Muscle layer of duodenum (tissue), 2 donors: ENCODE results near the gene CPLX1.

Source experiments
- H3K27ac ChIP-seq: one replicate; pipeline ENCODE4 v1.7.0; 2013; ENCODE audit warnings: mild to moderate bottlenecking, low read length
- H3K27me3 ChIP-seq: one replicate; pipeline ENCODE4 v1.7.0; 2013; ENCODE audit warnings: low read depth, mild to moderate bottlenecking, control low read depth, low read length
- H3K36me3 ChIP-seq, 2 donors: one replicate each; pipeline ENCODE4 v1.7.0; 2013; ENCODE audit warnings: low read length in 2 of 2, control low read depth in 1 of 2, mild to moderate bottlenecking in 1 of 2; ENCODE audit not compliant: insufficient read depth in 2 of 2, control insufficient read depth in 1 of 2
- H3K4me1 ChIP-seq, 2 donors: one replicate each; pipeline ENCODE4 v1.7.0; 2013; ENCODE audit warnings: low read length in 2 of 2, mild to moderate bottlenecking in 2 of 2, control low read depth in 1 of 2, moderate library complexity in 1 of 2; ENCODE audit not compliant: insufficient read depth in 2 of 2, control insufficient read depth in 1 of 2
- H3K4me3 ChIP-seq, 2 donors: one replicate each; pipeline ENCODE4 v1.7.0; 2013; ENCODE audit warnings: low read length in 2 of 2, low read depth in 1 of 2, mild to moderate bottlenecking in 1 of 2
- H3K9me3 ChIP-seq, 2 donors: one replicate each; pipeline ENCODE4 v1.7.0; 2013; ENCODE audit warnings: low read length in 2 of 2, control low read depth in 1 of 2, mild to moderate bottlenecking in 1 of 2; ENCODE audit not compliant: control insufficient read depth in 1 of 2
- donor health status: healthy.

Gene CPLX1

DNA sequence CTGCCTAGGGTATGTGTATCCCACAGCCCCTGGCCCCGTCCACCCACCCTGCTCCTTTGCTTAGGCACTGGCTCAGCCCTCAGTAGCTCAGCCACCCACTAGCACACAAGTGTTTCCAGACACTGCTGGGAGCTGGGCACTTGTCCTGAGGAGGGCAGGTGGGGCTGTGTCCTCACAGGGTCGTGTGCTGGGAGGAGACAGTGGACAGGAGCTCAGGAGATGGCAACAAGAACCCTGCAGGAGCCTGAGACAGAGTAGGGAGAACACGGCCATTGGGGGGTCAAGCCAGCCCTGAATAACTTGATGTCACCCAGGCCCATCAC, 5.5 kb upstream of the CPLX1 start:
- Histone ChIP-seq H3K4me1 (peaks cover 0 to 5% of the 10 kb centered on the region in 2 donors), H3K9me3 (peaks cover 0 to 21% of the 10 kb centered on the region in 2 donors), H3K36me3 (no peaks in the 10 kb centered on the region), H3K27me3 (peaks cover 13% of the 10 kb centered on the region), H3K27ac (no peak overlapping the region), H3K4me3 (no peak overlapping the region)

- Histone ChIP-seq H3K36me3 (no peaks in the 10 kb centered on the region), H3K4me3 (no peak overlapping the region), H3K27me3 (peaks cover 13% of the 10 kb centered on the region), H3K9me3 (peaks cover 0 to 18% of the 10 kb centered on the region in 2 donors), H3K4me1 (peaks cover 0 to 5% of the 10 kb centered on the region in 2 donors), H3K27ac (no peak overlapping the region)
These were observed 4.9 kb upstream of the CPLX1 start for GRCh38 chr4:830601-831482.

- no peak overlapping the region for H3K27ac ChIP-seq
- H3K4me3 ChIP-seq: no peak overlapping the region
- peaks cover 16% of the 10 kb centered on the region for H3K27me3 ChIP-seq
- no peaks in the 10 kb centered on the region for H3K36me3 ChIP-seq
- peaks cover 0 to 14% of the 10 kb centered on the region in 2 donors for H3K4me1 ChIP-seq
- peaks cover 0 to 16% of the 10 kb centered on the region in 2 donors for H3K9me3 ChIP-seq
These were observed 4.1 kb upstream of the CPLX1 start for GRCh38 chr4:829761-830600.

DNA sequence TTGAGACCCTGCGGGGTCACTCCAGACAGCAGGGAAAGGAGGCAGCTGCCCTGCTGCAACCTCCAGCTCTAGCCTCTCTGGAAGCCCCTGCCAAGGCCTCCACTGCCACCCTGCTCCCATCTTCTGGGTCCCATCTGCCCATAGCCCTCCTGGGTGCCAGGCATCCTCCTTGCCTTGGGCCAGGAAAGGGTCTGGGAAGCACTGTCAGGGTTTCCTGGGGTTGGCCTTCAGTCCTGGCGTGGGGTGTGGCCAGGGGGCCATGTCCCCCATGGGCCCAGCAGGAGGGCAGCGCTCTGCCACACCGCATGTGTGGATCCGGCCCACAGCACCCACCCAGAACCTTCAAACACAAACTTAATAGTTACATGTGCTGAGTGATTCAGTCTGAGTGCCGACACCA, 3.4 kb upstream of the CPLX1 start:
- Histone ChIP-seq H3K27ac (no peak overlapping the region), H3K4me1 (peaks cover 0 to 17% of the 10 kb centered on the region in 2 donors), H3K4me3 (no peak overlapping the region), H3K9me3 (peaks cover 0 to 16% of the 10 kb centered on the region in 2 donors), H3K27me3 (peaks cover 23% of the 10 kb centered on the region), H3K36me3 (no peaks in the 10 kb centered on the region)

DNA sequence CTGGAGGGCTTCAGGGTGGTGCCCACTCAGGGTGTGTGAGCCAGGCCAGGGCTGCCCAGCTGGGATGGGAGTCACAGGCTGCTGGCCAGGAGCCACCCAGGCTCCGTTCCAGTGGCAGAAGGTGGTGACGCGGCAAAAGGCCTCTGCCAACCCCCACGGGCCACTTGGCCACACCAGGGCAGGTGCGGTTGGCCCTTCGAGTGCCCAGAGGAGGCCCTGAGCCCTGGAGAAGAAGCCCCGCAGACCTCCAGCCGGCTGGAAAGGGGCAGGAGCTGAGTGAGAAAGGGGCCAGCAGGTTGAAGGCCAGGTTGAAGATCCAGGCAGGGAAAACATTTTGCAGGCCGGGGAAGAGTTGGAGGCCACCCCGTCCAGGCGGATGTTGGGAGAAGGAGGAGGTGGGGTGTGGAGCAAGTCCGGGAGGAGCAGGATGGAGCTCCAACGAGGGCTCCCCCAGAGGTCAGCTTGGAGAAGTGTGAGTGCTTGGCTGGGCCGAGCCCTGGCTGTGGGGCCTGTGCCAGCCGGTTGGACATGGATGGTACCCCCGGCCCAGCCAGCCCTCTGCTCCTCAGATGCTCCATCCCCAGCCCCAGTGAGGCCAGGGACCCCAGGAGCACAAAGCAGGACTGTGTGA, 2.8 kb upstream of the CPLX1 start:
- no peak overlapping the region for H3K27ac ChIP-seq
- H3K9me3 ChIP-seq: peaks cover 0 to 16% of the 10 kb centered on the region in 2 donors
- H3K36me3 ChIP-seq: no peaks in the 10 kb centered on the region
- H3K27me3 ChIP-seq: peaks cover 27% of the 10 kb centered on the region
- no peak overlapping the region for H3K4me3 ChIP-seq
- peaks cover 0 to 17% of the 10 kb centered on the region in 2 donors for H3K4me1 ChIP-seq

DNA sequence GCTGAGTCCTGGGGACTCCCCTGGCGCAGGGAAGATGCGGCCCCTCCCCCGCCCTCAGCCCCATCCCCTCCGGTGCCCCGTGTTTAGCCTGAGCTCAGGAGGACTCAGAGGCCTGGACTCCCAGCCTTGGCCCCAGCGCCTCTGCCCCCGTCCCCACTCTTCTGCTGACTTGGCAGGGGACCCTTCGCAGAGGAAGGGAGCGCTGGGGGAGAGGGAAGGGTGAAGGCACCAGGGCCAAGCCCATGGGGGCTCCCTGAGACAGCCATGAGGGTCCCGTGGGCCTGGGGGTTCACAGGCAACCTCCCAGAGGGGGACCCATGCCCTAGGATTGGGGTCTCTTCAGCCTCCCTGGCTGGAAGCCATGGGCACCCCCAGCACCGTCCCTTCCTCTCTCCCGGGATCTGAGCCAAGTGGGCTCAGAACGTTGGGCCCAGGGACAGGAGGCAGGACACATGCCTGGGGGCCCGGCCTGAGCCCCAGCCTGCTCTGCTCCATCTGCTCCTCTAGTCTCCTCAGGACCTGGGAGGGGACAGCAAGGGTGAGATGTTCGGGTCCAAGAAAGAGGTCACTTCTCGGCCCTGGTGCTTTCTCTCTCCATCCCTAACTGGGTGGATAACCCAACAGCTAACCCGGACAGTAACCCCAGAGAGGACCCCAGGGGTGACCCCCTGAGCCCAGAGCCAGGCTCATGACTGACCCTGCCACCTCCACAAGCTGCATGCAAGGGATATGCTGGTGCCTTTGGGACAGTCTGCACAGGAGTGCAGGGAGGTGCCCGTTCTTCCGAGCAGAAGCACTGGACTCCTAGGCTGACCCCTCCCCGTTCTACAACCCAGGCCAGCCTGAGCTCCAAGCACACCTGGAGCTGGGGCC, 1.5 kb upstream of the CPLX1 start:
- no peak overlapping the region for H3K4me3 ChIP-seq

DNA sequence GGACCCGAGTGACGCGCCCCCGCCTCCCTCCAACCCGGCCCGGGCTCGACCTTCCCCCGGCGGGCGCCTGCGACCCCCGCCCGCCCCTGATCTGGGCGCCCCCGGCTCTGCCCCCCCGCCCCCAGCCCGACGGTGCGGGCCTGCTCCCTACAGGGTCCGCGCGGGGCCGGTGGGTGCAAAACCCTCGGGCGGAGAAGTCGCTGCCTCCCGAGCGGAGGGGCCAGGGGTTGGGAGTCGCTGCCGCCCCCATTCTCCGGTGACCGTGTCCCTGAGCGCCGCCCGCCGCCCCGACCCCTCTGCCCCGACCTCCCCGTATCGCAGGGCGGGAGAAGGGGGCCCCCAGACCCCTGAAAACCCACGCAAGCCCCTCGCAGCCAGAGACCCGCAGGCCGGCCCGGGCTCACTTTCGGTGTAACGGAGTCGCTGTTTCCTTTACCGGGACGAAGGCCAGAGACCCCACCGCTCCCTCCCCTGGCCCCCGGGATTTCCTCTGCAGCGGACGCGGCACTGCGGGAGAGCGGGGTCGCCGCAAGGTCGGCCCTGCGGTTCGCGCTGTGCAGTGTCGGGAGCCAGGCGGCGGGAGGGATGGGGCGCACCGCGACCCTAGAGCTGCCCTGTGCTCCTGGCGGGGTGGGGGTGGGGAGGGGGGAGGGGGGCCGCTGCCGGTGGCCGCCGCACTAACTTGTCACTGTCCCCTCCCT, 729 bp upstream of the CPLX1 start:
- Histone ChIP-seq H3K4me1 (peaks cover 0 to 17% of the 10 kb centered on the region in 2 donors), H3K4me3 (no peak overlapping the region), H3K27ac (no peak overlapping the region), H3K27me3 (peaks cover 37% of the 10 kb centered on the region), H3K9me3 (peaks cover 0 to 6% of the 10 kb centered on the region in 2 donors), H3K36me3 (no peaks in the 10 kb centered on the region)

More for the DNA sequence above, 1.5 kb upstream of the CPLX1 start:
- peaks cover 0 to 17% of the 10 kb centered on the region in 2 donors for H3K4me1 ChIP-seq
- no peaks in the 10 kb centered on the region for H3K36me3 ChIP-seq
- H3K27ac ChIP-seq: no peak overlapping the region
- H3K27me3 ChIP-seq: peaks cover 37% of the 10 kb centered on the region
- H3K9me3 ChIP-seq: peaks cover 0 to 14% of the 10 kb centered on the region in 2 donors

GRCh38 chr4:825063-825970, 612 bp downstream of the CPLX1 start:
- H3K9me3 ChIP-seq: no peaks in the 10 kb centered on the region
- peak overlapping the region in 1 of 2 donors; percentile 52 for H3K4me3 ChIP-seq
- H3K36me3 ChIP-seq: no peaks in the 10 kb centered on the region
- H3K4me1 ChIP-seq: peaks cover 0 to 17% of the 10 kb centered on the region in 2 donors
- peaks cover 37% of the 10 kb centered on the region for H3K27me3 ChIP-seq
- H3K27ac ChIP-seq: no peak overlapping the region

DNA sequence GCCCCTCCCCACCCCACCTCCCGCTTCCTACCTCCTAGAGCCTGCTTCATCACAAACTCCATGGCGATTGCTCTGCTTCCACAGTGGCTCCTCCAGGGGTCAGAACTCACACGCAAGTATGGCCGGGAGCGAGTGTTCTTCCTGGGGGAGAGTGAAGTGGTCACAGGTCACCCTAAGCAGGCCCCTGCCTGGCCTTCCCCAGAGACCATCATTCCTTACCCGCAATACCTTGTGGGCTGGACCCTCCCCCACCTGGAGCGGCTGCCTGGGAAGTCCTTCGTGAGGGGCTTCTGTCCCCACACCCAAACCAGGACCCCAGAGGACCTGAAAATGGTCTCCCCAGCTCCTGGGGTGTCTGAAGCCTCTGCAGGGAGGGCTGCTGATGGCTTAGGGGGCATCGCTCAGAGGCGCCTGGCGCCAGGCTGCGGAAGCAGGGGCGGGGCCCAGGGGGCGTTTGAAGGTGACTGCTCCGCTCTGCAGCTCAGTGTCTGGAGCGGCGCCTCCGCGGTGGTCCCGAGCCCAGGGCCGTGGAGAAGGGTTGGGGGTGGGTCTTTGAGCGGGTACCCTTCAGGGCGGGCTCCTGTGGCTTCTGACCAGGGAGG, 1.4 kb downstream of the CPLX1 start:
- H3K4me1 ChIP-seq: peaks cover 0 to 17% of the 10 kb centered on the region in 2 donors
- H3K36me3 ChIP-seq: no peaks in the 10 kb centered on the region
- peaks cover 37% of the 10 kb centered on the region for H3K27me3 ChIP-seq
- H3K4me3 ChIP-seq: no peak overlapping the region
- H3K9me3 ChIP-seq: peaks cover 0 to 2% of the 10 kb centered on the region in 2 donors
- H3K27ac ChIP-seq: no peak overlapping the region
